NCI-H1105 treated with DMSO at 0.1 percent for 48 hours (cell line): ENCODE data around the gene EARS2.

Source experiments
- DNase-seq: peaks from one replicate; lab custom pipeline; 2025; lab: John Stamatoyannopoulos, UW

EARS2 gene

DNA sequence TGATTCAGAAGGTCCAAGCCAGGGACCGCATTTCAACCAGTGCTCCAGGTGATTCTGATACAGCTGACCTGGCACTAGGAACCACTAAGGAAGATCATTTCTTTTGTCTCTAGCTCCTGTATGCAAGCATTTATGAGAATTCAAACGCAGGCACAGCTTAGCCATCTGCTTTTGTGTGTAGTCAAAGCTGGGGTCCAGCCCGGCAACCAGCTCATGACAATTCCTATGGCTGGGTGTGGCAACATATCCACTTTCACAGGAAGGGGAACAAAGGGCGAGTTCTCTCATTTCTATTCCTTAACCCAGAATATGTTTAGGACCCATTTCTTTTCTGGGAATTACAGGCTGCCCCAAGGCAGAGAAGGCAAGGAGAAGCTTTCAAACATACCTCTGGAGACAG, 76.9 kb downstream of the EARS2 start:
- DNase-seq: no peak

- no peak for DNase-seq
These were observed 78.0 kb downstream of the EARS2 start for GRCh38 chr16:23479138-23479537.

- DNase-seq: no peak
These were observed 78.6 kb downstream of the EARS2 start for GRCh38 chr16:23478566-23478965.

DNA sequence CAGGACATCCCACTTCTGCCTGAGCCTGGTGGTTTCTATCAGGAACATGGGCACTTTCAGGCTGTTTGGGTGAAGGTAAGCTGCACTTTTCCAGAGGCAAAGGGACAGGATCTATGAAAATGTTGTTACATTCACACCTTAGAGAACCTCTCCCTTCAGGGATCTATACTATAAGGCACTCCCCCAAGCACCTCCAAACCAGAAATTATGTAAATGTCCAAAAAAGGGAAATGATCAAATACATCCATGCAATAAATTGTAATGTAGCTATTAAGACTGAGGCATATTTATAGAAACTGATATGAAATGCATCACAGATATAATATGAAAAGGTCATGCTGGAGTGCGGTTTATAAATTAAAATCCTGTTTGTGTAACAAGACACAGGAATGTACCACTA, 80.9 kb downstream of the EARS2 start:
- no peak for DNase-seq
